ENCODE results near the gene ATP10D. TPM values are rescaled to one million over a fixed set of nuclear protein-coding genes. Genes with fewer than 3 reads are reported as not detected.

ATP10D gene
- total and polyA plus RNA-seq, 11 donors = 2.2 to 22.1 (median 7.8) TPM

- Histone ChIP-seq H3K27ac (no peak overlapping the region), H3K36me3 (peaks cover 0 to 30% (median 10%) of the 10 kb centered on the region in 9 donors), H3K27me3 (no peaks in the 10 kb centered on the region), H3K4me1 (peaks cover 0 to 11% (median 0%) of the 10 kb centered on the region in 12 donors), H3K9me3 (no peaks in the 10 kb centered on the region), H3K4me3 (no peak overlapping the region)
- ATAC-seq (no peak), DNase-seq (no peak)
- TF ChIP-seq POLR2A (IDR thresholded peaks at IDR 0.05) = no peak
- no peak for TF ChIP-seq CTCF (IDR thresholded peaks at IDR 0.05)
- 85 to 95% (median 86%) methylated on average over 1 of the region's 1 CpG for WGBS, 4 donors
- intact Hi-C loops (cut with DNase I) = no loop called here
Observed at GRCh38 chr4:47597696-47598095, 112.6 kb downstream of the ATP10D start.

GRCh38 chr4:47598320-47598719 lies 113.2 kb downstream of the ATP10D start:
- Histone ChIP-seq H3K4me1 (peaks cover 0 to 11% (median 0%) of the 10 kb centered on the region in 12 donors), H3K9me3 (no peaks in the 10 kb centered on the region), H3K36me3 (peaks cover 0 to 25% (median 10%) of the 10 kb centered on the region in 9 donors), H3K4me3 (no peak overlapping the region), H3K27ac (no peak overlapping the region), H3K27me3 (no peaks in the 10 kb centered on the region)
- WGBS, 4 donors = 36 to 41% (median 39%) methylated on average over 1 of the region's 1 CpG
- TF ChIP-seq CTCF (IDR thresholded peaks at IDR 0.05) = no peak
- TF ChIP-seq POLR2A (IDR thresholded peaks at IDR 0.05) = no peak
- ATAC-seq (peak in 1 of 4 donors; percentile 36), DNase-seq (no peak)
- intact Hi-C loops (cut with DNase I) = no loop called here

GRCh38 chr4:47598896-47599295 lies 113.8 kb downstream of the ATP10D start:
- DNase-seq (no peak), ATAC-seq (no peak)
- H3K27ac ChIP-seq = no peak overlapping the region
- peaks cover 0 to 11% (median 0%) of the 10 kb centered on the region in 12 donors for H3K4me1 ChIP-seq
- intact Hi-C loops (cut with DNase I) = no loop called here
- 58 to 78% (median 64%) methylated on average over 3 of the region's 3 CpGs for WGBS, 4 donors
- H3K27me3 ChIP-seq = no peaks in the 10 kb centered on the region
- no peak overlapping the region for H3K4me3 ChIP-seq
- no peak for TF ChIP-seq POLR2A (IDR thresholded peaks at IDR 0.05)
- TF ChIP-seq CTCF (IDR thresholded peaks at IDR 0.05) = no peak
- peaks cover 0 to 22% (median 6%) of the 10 kb centered on the region in 9 donors for H3K36me3 ChIP-seq
- H3K9me3 ChIP-seq = no peaks in the 10 kb centered on the region

GRCh38 chr4:47606482-47606881 lies 121.4 kb downstream of the ATP10D start:
- Histone ChIP-seq H3K9me3 (no peaks in the 10 kb centered on the region), H3K36me3 (peaks cover 0 to 10% (median 0%) of the 10 kb centered on the region in 9 donors), H3K4me3 (no peak overlapping the region), H3K4me1 (no peaks in the 10 kb centered on the region), H3K27ac (no peak overlapping the region), H3K27me3 (no peaks in the 10 kb centered on the region)
- intact Hi-C loops (cut with DNase I) = no loop called here
- 89 to 93% (median 92%) methylated on average over 3 of the region's 3 CpGs for WGBS, 4 donors
- DNase-seq (no peak), ATAC-seq (no peak)
- TF ChIP-seq CTCF (IDR thresholded peaks at IDR 0.05) (no peak), POLR2A (IDR thresholded peaks at IDR 0.05) (no peak)

Measured in heart left ventricle (tissue), 16 donors.